Stomach (tissue), 9 donors: ENCODE measurements around the gene UNC79. TPM values are rescaled to one million over a fixed set of nuclear protein-coding genes. Genes with fewer than 3 reads are reported as not detected.

Experiments used
- DNase-seq, 2 donors: peaks; one replicate each; pipeline versions ENCODE4 v3.0.0 to v3.0.0-alpha.2; 2013 to 2019
- H3K27ac ChIP-seq, 5 donors: fragments of 200-600 bp in 4 of 5; sonication (generic) in 4 of 5; one replicate each; pipeline ENCODE4 v1.5.1; 2013 to 2019; ENCODE audit warnings: mild to moderate bottlenecking in 1 of 5, moderate library complexity in 1 of 5
- H3K27me3 ChIP-seq, 3 donors: fragments of 200-600 bp; sonication (generic); one replicate each; pipeline ENCODE4 v1.5.1; 2017 to 2019; ENCODE audit warnings: mixed run types in 1 of 3
- H3K36me3 ChIP-seq, 4 donors: fragments of 200-600 bp; sonication (generic); 1 replicate in 3 of 4; 2 replicates in 1 of 4; pipeline ENCODE4 v1.5.1; 2016 to 2019
- H3K4me1 ChIP-seq, 4 donors: fragments of 200-600 bp; sonication (generic); one replicate each; pipeline ENCODE4 v1.5.1; 2016 to 2019
- H3K4me3 ChIP-seq, 4 donors: fragments of 200-600 bp; sonication (generic) in 3 of 4; one replicate each; pipeline ENCODE4 v1.5.1; 2016 to 2019; ENCODE audit warnings: mild to moderate bottlenecking in 1 of 4
- H3K9me3 ChIP-seq, 4 donors: fragments of 200-600 bp; sonication (generic); one replicate each; pipeline ENCODE4 v1.5.1; 2016 to 2019
- CTCF ChIP-seq, 7 experiments: fragments of 450-650 bp in 4 of 7; fragments of 200-600 bp in 3 of 7; sonication (generic) in 3 of 7; IDR thresholded peaks; one replicate each; pipeline ENCODE4 v1.5.1; 2016 to 2019; ENCODE audit warnings: antibody characterized with exemption in 7 of 7, control low read depth in 2 of 7, mild to moderate bottlenecking in 1 of 7
- EP300 ChIP-seq: sonication (generic); formaldehyde crosslinking; IDR thresholded peaks from one replicate; pipeline ENCODE4 v1.6.1; 2017; ENCODE audit warnings: antibody characterized with exemption
- POLR2A ChIP-seq, 4 donors: fragments of 450-650 bp; IDR thresholded peaks; one replicate each; pipeline ENCODE4 v1.6.1; 2016; ENCODE audit warnings: antibody characterized with exemption in 4 of 4, control low read depth in 2 of 4, mild to moderate bottlenecking in 1 of 4, moderate library complexity in 1 of 4
- POLR2AphosphoS5 ChIP-seq, 3 donors: sonication (generic); formaldehyde crosslinking; IDR thresholded peaks; one replicate each; pipeline ENCODE4 v1.6.1; 2016; ENCODE audit warnings: antibody characterized with exemption in 3 of 3
- WGBS, 5 donors: extraction: QIAGEN DNeasy Blood & Tissue Kit in 3 of 5; methylation state at CpG; one replicate each; pipeline versions ENCODE4 v1.1.5 to v1.1.7; 2013 to 2018; 5-methylcytosine and 5-hydroxymethylcytosine counted together
- intact Hi-C: fragments of 100-400 bp; cut with DNase I; formaldehyde crosslinking; loops from one replicate; pipeline ENCODE4 v1.15.1; 2023; ENCODE audit warnings: low total_unique reads
- polyA plus RNA-seq, 3 donors: library from polyadenylated mRNA; stranded (reverse); fragments of 200-250 nt; gene quantifications; one replicate each; pipeline ENCODE4 v1.2.3, GENCODE V29; 2013
- total RNA-seq, 5 donors: library from RNA; depleted of rRNA; stranded (reverse); fragments of >200 nt; gene quantifications; one replicate each; pipeline versions ENCODE4 v1.1.0 to v1.2.3, GENCODE V29; 2014 to 2016
- donor health status: healthy with polysubstance abuse.
- donor health status: Bipolar disorder and iron deficiency.
- donor health status: healthy.

The UNC79 gene
- total and polyA plus RNA-seq, 8 donors, result under 0.01 to 1.9 (median 0.35) TPM; not detected in 2

DNA sequence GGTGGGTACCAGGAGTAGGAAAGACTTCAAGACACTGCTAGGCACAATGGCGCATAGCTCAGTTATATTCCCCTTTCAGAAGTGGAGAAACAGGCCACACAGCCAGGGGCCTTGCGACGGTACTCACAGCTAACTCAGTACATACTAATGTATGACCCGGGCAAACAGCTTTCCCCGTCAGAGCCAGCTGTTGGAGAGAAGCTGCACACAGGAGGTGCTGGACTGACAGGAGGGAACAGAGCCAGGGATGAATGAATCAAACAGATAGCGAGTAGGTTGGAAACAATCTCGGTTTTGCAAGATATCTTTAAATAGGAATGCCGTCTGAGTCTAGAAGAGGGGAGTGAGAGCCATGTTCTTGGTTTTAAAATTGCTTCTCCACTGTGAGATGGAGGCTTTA lies 312.0 kb downstream of the UNC79 start:
- intact Hi-C loops, result no loop called here
- H3K9me3 ChIP-seq, result no peaks in the 10 kb centered on the region

GRCh38 chr14:93743270-93744060 lies 312.7 kb downstream of the UNC79 start:
- Histone ChIP-seq H3K4me3 (no peak overlapping the region), H3K36me3 (no peaks in the 10 kb centered on the region), H3K9me3 (no peaks in the 10 kb centered on the region), H3K27me3 (peaks cover 0 to 14% (median 0%) of the 10 kb centered on the region in 3 donors), H3K4me1 (peaks cover 0 to 20% (median 2%) of the 10 kb centered on the region in 4 donors), H3K27ac (peak overlapping the region in 1 of 5 donors; percentile 13)
- 89 to 93% (median 92%) methylated on average over 25 to 26 of the region's 26 CpGs for WGBS, 5 donors
- no peak for DNase-seq
- TF ChIP-seq EP300, result no peak
- TF ChIP-seq CTCF (IDR thresholded peaks at IDR 0.05), result no peak
- TF ChIP-seq POLR2AphosphoS5 (IDR thresholded peaks at IDR 0.05), result no peak
- no peak for TF ChIP-seq POLR2A (IDR thresholded peaks at IDR 0.05)
- intact Hi-C loops, result no loop called here

More for the DNA sequence above, 312.0 kb downstream of the UNC79 start:
- 55 to 79% (median 72%) methylated on average over 8 of the region's 8 CpGs for WGBS, 5 donors
- Histone ChIP-seq H3K27ac (peak overlapping the region in 1 of 5 donors; percentile 35), H3K27me3 (peaks cover 0 to 16% (median 0%) of the 10 kb centered on the region in 3 donors), H3K36me3 (no peaks in the 10 kb centered on the region), H3K4me3 (no peak overlapping the region), H3K4me1 (peaks cover 0 to 16% (median 0%) of the 10 kb centered on the region in 4 donors)
- TF ChIP-seq POLR2A (IDR thresholded peaks at IDR 0.05) (no peak), CTCF (IDR thresholded peaks at IDR 0.05) (no peak), EP300 (no peak), POLR2AphosphoS5 (IDR thresholded peaks at IDR 0.05) (no peak)
- DNase-seq, result peak in 1 of 2 donors; percentile 47

- no peaks in the 10 kb centered on the region for H3K36me3 ChIP-seq
- no peaks in the 10 kb centered on the region for H3K9me3 ChIP-seq
- intact Hi-C loops, result no loop called here
- no peak for DNase-seq
- H3K4me1 ChIP-seq, result peaks cover 0 to 24% (median 3%) of the 10 kb centered on the region in 4 donors
- no peak overlapping the region for H3K4me3 ChIP-seq
- WGBS, 5 donors, result 83 to 99% (median 85%) methylated on average over 8 to 14 of the region's 14 CpGs
- peaks cover 0 to 14% (median 0%) of the 10 kb centered on the region in 3 donors for H3K27me3 ChIP-seq
- TF ChIP-seq EP300 (no peak), CTCF (IDR thresholded peaks at IDR 0.05) (no peak), POLR2AphosphoS5 (IDR thresholded peaks at IDR 0.05) (no peak), POLR2A (IDR thresholded peaks at IDR 0.05) (no peak)
- peak overlapping the region in 2 of 5 donors; percentile 4 to 24 for H3K27ac ChIP-seq
These were observed 313.4 kb downstream of the UNC79 start for GRCh38 chr14:93744176-93744575.

DNA sequence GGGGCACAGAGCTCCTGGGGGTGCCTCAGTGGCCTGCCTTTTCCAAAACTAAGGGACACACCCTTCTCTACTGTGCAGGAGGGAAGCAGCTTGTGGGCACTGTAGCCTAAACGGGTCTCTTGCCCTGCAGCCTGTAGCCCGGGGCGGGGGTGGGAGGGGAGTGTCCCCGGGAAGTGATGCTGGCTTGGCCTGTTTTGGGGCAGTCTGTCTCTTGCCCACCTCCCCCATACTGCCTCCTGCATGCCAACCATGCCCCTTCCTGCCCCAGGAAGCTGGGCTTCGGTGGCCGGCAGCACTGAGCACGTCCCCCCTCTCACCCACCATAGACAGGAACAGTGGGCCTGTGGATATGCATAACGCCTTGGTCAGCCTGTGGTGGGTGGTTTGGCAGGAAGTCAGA lies 314.1 kb downstream of the UNC79 start:
- Histone ChIP-seq H3K4me1 (peaks cover 0 to 24% (median 3%) of the 10 kb centered on the region in 4 donors), H3K36me3 (no peaks in the 10 kb centered on the region), H3K27me3 (peaks cover 0 to 14% (median 0%) of the 10 kb centered on the region in 3 donors), H3K27ac (peak overlapping the region in 1 of 5 donors; percentile 24), H3K4me3 (no peak overlapping the region), H3K9me3 (no peaks in the 10 kb centered on the region)
- TF ChIP-seq EP300, result no peak
- TF ChIP-seq POLR2AphosphoS5 (IDR thresholded peaks at IDR 0.05), result no peak
- no peak for TF ChIP-seq POLR2A (IDR thresholded peaks at IDR 0.05)
- TF ChIP-seq CTCF (IDR thresholded peaks at IDR 0.05), result no peak
- 66 to 80% (median 72%) methylated on average over 1 to 8 of the region's 8 CpGs for WGBS, 5 donors
- DNase-seq, result no peak
- intact Hi-C loops, result no loop called here
